Stimulated activated CD8-positive, alpha-beta memory T cell treated with anti-CD3 and anti-CD28 coated beads, Interleukin-12 subunit alpha, Interleukin-12 subunit beta, amount 100 ng/mL, for 1 hour (primary cell): ENCODE data around the gene PGP.

Source experiments
- DNase-seq: peaks from one replicate; pipeline ENCODE4 v3.0.0-alpha.2; 2020; ENCODE audit warnings: low read depth

Gene PGP

GRCh38 chr16:2163211-2163881 is 51.3 kb downstream of the PGP start:
- DNase-seq, result no peak

- DNase-seq, result no peak
Measured at GRCh38 chr16:2162676-2163118, 51.9 kb downstream of the PGP start.

- DNase-seq, result no peak
Measured at GRCh38 chr16:2161911-2162310, 52.7 kb downstream of the PGP start.
